K562 (cell line): ENCODE data around the gene AGPAT3. TPM values are rescaled to one million over a fixed set of nuclear protein-coding genes. Genes with fewer than 3 reads are reported as not detected.

Source experiments
- ARNT ChIP-seq, 2 experiments: fragments of 450-650 bp; IDR thresholded peaks; 2 replicates each; pipeline ENCODE4 v1.6.1; 2016; ENCODE audit warnings: mild to moderate bottlenecking in 1 of 2
- CHCHD3 ChIP-seq: fragments of 250-450 bp; sonication (Bioruptor Pico); IDR thresholded peaks from 2 replicates; pipeline ENCODE4 v2.1.2; 2022; ENCODE audit warnings: mild to moderate bottlenecking
- DNMT1 ChIP-seq: fragments of 450-650 bp; IDR thresholded peaks from 2 replicates; pipeline ENCODE4 v1.6.1; 2016; ENCODE audit warnings: antibody characterized with exemption, mild to moderate bottlenecking
- E2F6 ChIP-seq, 2 experiments: IDR thresholded peaks; 2 replicates each; pipeline ENCODE4 v1.6.1; 2011; ENCODE audit warnings: borderline replicate concordance in 1 of 2, control low read depth in 1 of 2, low read depth in 1 of 2, low read length in 1 of 2, mild to moderate bottlenecking in 1 of 2, mixed read lengths in 1 of 2, moderate library complexity in 1 of 2; ENCODE audit not compliant: insufficient read depth in 1 of 2, insufficient read length in 1 of 2, poor library complexity in 1 of 2, severe bottlenecking in 1 of 2; ENCODE audit errors: extremely low read depth in 1 of 2
- ETV5 ChIP-seq: sonication (generic); formaldehyde crosslinking; IDR thresholded peaks from 2 replicates; pipeline ENCODE4 v1.4.0; 2020; ENCODE audit warnings: low read depth, mild to moderate bottlenecking, missing genetic modification reagents
- MTF1 ChIP-seq: fragments of 250-450 bp; sonication (Bioruptor Pico); IDR thresholded peaks from 2 replicates; pipeline ENCODE4 v1.9.0; 2021; ENCODE audit warnings: moderate library complexity, mild to moderate bottlenecking, inconsistent platforms, borderline replicate concordance
- NFXL1 ChIP-seq: fragments of 450-650 bp; formaldehyde crosslinking; IDR thresholded peaks from 2 replicates; pipeline ENCODE4 v1.4.0; 2021; ENCODE audit warnings: mild to moderate bottlenecking
- NONO ChIP-seq, 2 experiments: fragments of 200-400 bp in 1 of 2; fragments of 450-650 bp in 1 of 2; formaldehyde crosslinking in 1 of 2; IDR thresholded peaks; 2 replicates each; pipeline ENCODE4 v1.6.1; 2017; ENCODE audit warnings: low read depth in 2 of 2, mild to moderate bottlenecking in 2 of 2, moderate library complexity in 2 of 2, low read length in 1 of 2
- PRPF4 ChIP-seq: fragments of 200-400 bp; formaldehyde crosslinking; IDR thresholded peaks from one replicate; pipeline ENCODE4 v1.6.1; 2017; ENCODE audit warnings: low read length, low read depth, mild to moderate bottlenecking; ENCODE audit not compliant: insufficient read depth, poor library complexity, severe bottlenecking
- RBM22 ChIP-seq: fragments of 200-400 bp; formaldehyde crosslinking; IDR thresholded peaks from 2 replicates; pipeline ENCODE4 v1.6.1; 2018; ENCODE audit warnings: low read length, low read depth; ENCODE audit not compliant: poor library complexity, severe bottlenecking
- SIN3B ChIP-seq: fragments of 450-650 bp; IDR thresholded peaks from 2 replicates; pipeline ENCODE4 v1.6.1; 2017; ENCODE audit warnings: low read depth, mild to moderate bottlenecking, moderate library complexity
- TAL1 ChIP-seq: fragments of 450-650 bp; IDR thresholded peaks from 2 replicates; pipeline ENCODE4 v1.6.1; 2016; ENCODE audit warnings: mild to moderate bottlenecking
- XRCC5 ChIP-seq: fragments of 200-400 bp; formaldehyde crosslinking; IDR thresholded peaks from 2 replicates; pipeline ENCODE4 v1.6.1; 2017; ENCODE audit warnings: low read depth, mild to moderate bottlenecking, low read length
- ZBTB17 ChIP-seq: fragments of 450-650 bp; formaldehyde crosslinking; IDR thresholded peaks from 2 replicates; pipeline ENCODE4 v1.4.0; 2020; ENCODE audit warnings: mild to moderate bottlenecking
- ZNF124 ChIP-seq: sonication (generic); formaldehyde crosslinking; IDR thresholded peaks from 2 replicates; pipeline ENCODE4 v1.8.1; 2022; ENCODE audit warnings: missing genetic modification reagents
- ZNF274 ChIP-seq: IDR thresholded peaks from 2 replicates; pipeline ENCODE4 v1.6.1; 2011; ENCODE audit warnings: low read depth, mild to moderate bottlenecking, low read length, moderate library complexity, borderline replicate concordance
- ZNF408 ChIP-seq: fragments of 250-450 bp; sonication (Bioruptor Pico); IDR thresholded peaks from 2 replicates; pipeline ENCODE4 v1.4.0; 2020; ENCODE audit warnings: low read depth, mild to moderate bottlenecking, moderate library complexity
- polyA plus RNA-seq, 8 experiments: library from polyadenylated mRNA; depleted of rRNA in 4 of 8; stranded (reverse) in 5 of 8; unstranded in 3 of 8; fragments of >200 nt; fragmentation: Nextera tagmentation in 2 of 8; fragmentation: Illumina TruSeq in 1 of 8; extraction: Ambion mirVana in 2 of 8; extraction: Trizol in 1 of 8; gene quantifications; 2 replicates each; pipeline versions ENCODE4 v1.2.1 to v1.2.3, GENCODE V29; 2011 to 2014; ENCODE audit warnings: inconsistent platforms in 1 of 8, missing spikeins in 1 of 8
- total RNA-seq, 7 experiments: library from RNA; depleted of rRNA in 6 of 7; stranded (reverse); fragments of >200 nt in 6 of 7; fragmentation: Illumina TruSeq in 2 of 7; extraction: Trizol in 2 of 7; gene quantifications; 2 replicates each; pipeline versions ENCODE4 v1.2.1 to v1.2.3, GENCODE V29; 2011 to 2021; ENCODE audit warnings: low replicate concordance in 1 of 7
- TF ChIP-seq, protein P1 (sequence below), 2 experiments: fragments of 150-350 bp in 1 of 2; IDR thresholded peaks; 2 replicates each; pipeline ENCODE4 v1.6.1; 2012 to 2016; ENCODE audit warnings: low read depth in 2 of 2, low read length in 2 of 2, mild to moderate bottlenecking in 1 of 2, moderate library complexity in 1 of 2
- TF ChIP-seq, protein P2 (sequence below), 2 experiments: fragments of 450-650 bp in 1 of 2; IDR thresholded peaks; 2 replicates each; pipeline ENCODE4 v1.6.1; 2011 to 2017; ENCODE audit warnings: low read depth in 2 of 2, antibody characterized with exemption in 1 of 2, borderline replicate concordance in 1 of 2, low read length in 1 of 2, mild to moderate bottlenecking in 1 of 2, mixed read lengths in 1 of 2; ENCODE audit not compliant: control insufficient read depth in 1 of 2

Gene AGPAT3
- total and polyA plus RNA-seq, 9 of the 15 experiments (the other 6 are each of a cell fraction or from before 2014, with no cell fraction given) = 1.5 to 88.4 (median 35.7) TPM

DNA sequence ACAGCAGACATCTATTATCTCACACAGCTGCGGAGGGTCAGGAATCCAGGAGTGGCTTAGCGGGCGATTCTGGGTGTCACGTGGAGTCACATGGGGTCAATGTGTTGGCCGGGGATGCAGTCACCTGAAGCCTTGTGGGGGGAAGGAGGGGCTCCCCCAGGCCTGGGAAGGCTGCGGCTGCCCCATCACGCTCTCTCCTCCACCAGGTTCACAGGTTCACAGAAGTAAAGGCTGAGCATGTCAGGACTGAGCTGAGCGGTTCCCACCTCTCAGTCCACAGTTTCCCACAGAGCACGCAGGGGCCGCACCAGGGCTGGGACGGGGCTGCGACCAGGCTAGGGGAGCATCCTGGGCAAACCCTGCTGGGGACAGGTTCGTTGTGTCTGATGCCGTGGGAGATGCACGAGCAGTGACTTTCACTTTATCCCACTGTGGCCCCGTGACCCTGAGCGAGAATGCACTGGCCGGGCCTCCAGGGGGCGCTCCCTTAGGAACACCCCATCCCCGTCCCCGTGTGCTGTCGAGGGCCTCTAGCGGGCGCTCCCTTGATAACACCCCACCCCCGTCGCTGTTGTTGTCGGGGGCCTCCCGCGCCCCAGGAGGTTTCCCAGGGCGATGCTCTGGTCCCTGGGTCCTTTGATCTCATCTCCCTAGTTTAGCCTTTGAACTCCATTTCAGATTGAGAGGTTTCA is 73.9 kb downstream of the AGPAT3 start (continued):
- TF ChIP-seq, protein P1, sequence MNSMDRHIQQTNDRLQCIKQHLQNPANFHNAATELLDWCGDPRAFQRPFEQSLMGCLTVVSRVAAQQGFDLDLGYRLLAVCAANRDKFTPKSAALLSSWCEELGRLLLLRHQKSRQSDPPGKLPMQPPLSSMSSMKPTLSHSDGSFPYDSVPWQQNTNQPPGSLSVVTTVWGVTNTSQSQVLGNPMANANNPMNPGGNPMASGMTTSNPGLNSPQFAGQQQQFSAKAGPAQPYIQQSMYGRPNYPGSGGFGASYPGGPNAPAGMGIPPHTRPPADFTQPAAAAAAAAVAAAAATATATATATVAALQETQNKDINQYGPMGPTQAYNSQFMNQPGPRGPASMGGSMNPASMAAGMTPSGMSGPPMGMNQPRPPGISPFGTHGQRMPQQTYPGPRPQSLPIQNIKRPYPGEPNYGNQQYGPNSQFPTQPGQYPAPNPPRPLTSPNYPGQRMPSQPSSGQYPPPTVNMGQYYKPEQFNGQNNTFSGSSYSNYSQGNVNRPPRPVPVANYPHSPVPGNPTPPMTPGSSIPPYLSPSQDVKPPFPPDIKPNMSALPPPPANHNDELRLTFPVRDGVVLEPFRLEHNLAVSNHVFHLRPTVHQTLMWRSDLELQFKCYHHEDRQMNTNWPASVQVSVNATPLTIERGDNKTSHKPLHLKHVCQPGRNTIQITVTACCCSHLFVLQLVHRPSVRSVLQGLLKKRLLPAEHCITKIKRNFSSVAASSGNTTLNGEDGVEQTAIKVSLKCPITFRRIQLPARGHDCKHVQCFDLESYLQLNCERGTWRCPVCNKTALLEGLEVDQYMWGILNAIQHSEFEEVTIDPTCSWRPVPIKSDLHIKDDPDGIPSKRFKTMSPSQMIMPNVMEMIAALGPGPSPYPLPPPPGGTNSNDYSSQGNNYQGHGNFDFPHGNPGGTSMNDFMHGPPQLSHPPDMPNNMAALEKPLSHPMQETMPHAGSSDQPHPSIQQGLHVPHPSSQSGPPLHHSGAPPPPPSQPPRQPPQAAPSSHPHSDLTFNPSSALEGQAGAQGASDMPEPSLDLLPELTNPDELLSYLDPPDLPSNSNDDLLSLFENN (IDR thresholded peaks at IDR 0.05; ENCODE audit: low read depth in 2 of 2, low read length in 2 of 2) = peak in 1 of 2 experiments; percentile 46; a peak in 1 of 4 replicates
- TF ChIP-seq ARNT (IDR thresholded peaks at IDR 0.05) = no peak
- TF ChIP-seq CHCHD3 (CRISPR knock-in tag) = no peak
- no peak for TF ChIP-seq NFXL1 (CRISPR knock-in tag)
- TF ChIP-seq PRPF4 = no peak
- peak; percentile 1 to 52 for TF ChIP-seq E2F6 (IDR thresholded peaks at IDR 0.05; ENCODE audit: borderline replicate concordance in 1 of 2, extremely low read depth in 1 of 2, insufficient read depth in 1 of 2, insufficient read length in 1 of 2, low read depth in 1 of 2, low read length in 1 of 2, poor library complexity in 1 of 2, severe bottlenecking in 1 of 2)
- no peak for TF ChIP-seq ZNF274
- TF ChIP-seq DNMT1 = no peak
- peak; percentile 68 for TF ChIP-seq RBM22
- TF ChIP-seq SIN3B = peak; percentile 57
- TF ChIP-seq ETV5 (CRISPR knock-in tag) = peak; percentile 73
- no peak for TF ChIP-seq TAL1
- TF ChIP-seq XRCC5 = peak; percentile 97
- TF ChIP-seq ZBTB17 (CRISPR knock-in tag) = no peak
- no peak for TF ChIP-seq ZNF124 (CRISPR knock-in tag)
- peak in 1 of 2 experiments; percentile 80; a peak in 1 of 4 replicates for TF ChIP-seq NONO (IDR thresholded peaks at IDR 0.05; ENCODE audit: low read depth in 2 of 2, low read length in 1 of 2)
- TF ChIP-seq, protein P2, sequence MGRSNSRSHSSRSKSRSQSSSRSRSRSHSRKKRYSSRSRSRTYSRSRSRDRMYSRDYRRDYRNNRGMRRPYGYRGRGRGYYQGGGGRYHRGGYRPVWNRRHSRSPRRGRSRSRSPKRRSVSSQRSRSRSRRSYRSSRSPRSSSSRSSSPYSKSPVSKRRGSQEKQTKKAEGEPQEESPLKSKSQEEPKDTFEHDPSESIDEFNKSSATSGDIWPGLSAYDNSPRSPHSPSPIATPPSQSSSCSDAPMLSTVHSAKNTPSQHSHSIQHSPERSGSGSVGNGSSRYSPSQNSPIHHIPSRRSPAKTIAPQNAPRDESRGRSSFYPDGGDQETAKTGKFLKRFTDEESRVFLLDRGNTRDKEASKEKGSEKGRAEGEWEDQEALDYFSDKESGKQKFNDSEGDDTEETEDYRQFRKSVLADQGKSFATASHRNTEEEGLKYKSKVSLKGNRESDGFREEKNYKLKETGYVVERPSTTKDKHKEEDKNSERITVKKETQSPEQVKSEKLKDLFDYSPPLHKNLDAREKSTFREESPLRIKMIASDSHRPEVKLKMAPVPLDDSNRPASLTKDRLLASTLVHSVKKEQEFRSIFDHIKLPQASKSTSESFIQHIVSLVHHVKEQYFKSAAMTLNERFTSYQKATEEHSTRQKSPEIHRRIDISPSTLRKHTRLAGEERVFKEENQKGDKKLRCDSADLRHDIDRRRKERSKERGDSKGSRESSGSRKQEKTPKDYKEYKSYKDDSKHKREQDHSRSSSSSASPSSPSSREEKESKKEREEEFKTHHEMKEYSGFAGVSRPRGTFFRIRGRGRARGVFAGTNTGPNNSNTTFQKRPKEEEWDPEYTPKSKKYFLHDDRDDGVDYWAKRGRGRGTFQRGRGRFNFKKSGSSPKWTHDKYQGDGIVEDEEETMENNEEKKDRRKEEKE (IDR thresholded peaks at IDR 0.05; ENCODE audit: borderline replicate concordance in 1 of 2, control insufficient read depth in 1 of 2, low read depth in 2 of 2, low read length in 1 of 2) = no peak
- TF ChIP-seq MTF1 (CRISPR knock-in tag) = no peak
- no peak for TF ChIP-seq ZNF408 (CRISPR knock-in tag)
